ENCODE measurements around the gene GRIA1.

GRIA1 gene

GRCh38 chr5:153490118-153491037, at the start of gene GRIA1:
TSS of gene GRIA1 (plus strand) at chr5:153490670.
- no peak for DNase-seq (ENCODE audit: low read depth)

DNA sequence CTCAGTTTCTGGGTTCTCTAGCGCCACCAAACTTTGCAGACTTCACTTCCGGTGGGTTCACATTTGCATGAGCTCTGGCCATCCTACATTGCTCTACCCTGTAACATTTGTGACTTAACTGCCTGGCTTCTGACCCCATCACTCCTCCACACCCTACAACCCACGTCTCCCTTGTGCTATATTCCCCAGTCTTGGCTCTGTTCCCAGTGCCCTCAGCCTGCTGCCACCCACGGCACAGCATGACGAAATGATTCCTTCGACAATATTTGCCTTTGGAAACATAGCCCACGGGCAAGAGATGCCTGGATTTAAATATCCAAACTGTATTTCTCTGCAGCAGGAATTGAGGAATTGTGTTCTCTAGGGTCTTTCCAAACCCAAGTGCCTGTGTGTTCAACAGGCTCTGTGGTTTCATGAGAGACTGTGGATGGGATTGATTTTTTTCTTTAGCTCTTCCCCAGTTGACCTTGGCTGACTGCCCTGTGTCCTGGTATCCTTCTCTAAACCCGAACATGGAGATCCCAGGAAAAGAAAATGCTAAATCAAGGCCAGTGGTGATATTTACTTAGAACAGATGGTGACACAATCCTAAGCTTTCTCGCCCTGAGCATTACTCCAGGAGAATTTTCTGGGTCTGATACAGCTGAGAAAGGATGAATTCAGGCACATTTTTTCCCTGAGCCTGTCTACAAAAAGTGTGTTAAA, 44.4 kb upstream of the GRIA1 start:
- no peak for DNase-seq (ENCODE audit: low read depth)

DNA sequence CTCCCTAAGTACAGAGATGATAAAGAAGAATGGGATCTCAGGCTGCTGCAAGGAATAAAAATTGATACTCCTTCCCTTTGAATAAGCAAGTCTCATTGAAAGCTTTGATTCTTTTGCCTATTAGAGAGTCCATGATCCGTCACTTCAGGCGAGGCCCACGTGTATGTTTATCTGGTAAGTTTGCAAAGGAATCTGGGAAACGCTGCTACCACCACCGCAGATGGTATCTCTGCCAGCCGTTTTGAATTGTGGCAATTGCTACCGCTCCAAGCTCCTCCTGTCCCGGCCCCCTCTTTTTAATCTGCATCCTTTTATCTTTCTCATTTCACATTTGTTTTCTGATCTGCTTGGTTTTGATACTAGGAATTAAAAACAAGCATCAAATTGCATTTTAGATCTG, 42.9 kb upstream of the GRIA1 start:
- no peak for DNase-seq (ENCODE audit: low read depth)

DNA sequence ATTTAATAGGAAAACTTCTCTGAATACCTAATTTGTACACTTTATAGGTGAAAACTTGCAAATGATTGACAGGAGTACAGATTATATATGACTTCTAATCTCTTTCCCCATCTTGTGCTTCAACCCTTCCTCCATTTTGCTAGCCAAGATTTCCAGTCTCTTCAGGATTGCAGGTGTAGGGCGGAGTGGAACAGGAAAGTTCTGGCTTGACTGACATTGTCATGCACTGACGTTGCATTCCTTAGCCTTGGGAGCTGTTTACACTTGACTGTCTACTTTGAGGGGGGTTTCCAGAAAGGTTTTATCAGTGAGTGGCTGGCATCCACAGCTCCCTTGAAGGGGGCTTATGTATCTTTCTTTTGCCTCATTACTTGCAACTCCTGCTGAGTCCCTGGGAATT, 34.1 kb upstream of the GRIA1 start:
- no peak for DNase-seq (ENCODE audit: low read depth)

GRCh38 chr5:153456993-153457392, 33.5 kb upstream of the GRIA1 start:
- DNase-seq (ENCODE audit: low read depth): no peak

DNA sequence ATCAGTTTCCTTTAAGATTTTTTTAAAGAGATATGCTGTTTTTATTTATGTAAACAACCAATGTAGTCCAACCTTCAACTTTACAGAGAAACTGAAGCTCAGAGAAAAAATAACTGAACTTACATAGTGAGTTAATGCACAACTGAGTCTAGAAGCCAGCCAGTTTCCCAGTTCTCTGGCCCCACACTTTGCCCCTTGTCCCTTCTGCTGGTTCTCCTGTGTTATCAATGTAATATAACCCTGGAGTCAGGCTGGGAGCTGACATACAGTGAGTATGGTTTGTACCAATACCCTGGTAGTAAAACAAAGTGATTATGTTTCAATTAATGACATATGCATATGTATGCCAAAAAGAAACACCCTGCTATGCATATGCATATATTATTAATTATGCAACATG, 32.2 kb upstream of the GRIA1 start:
- DNase-seq (ENCODE audit: low read depth): no peak

DNA sequence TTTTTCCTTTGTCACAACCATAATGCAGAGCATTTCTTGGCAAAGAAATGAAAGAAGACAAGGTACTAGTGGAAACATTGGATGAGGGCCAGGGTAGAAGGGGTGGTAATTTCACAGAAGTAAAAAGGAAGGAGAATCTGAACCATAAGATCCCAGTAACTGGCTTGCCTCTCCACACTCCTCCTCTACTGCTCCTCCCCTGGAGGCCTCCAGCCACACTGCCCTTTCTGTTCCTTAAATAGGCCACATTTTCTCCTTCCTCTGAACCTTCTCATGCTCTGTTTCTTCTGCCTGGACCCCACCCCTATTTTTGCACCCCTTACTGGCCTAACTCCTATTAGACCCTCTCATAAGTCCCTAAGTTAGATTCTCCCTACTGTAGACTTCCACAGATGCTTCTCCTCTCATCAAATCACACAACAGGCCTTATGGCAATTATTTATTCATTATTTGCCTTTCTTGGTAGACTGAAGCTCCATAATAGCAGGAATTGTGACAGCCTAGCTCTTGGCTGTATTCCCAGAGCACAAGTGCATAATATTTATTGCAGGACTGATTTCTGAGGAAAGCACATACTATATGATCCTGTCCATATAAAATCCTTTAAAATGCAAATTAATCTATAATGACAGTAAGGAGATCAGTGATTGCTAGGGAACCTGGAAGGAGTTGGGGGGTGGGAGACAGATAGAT, 31.3 kb upstream of the GRIA1 start:
- no peak for DNase-seq (ENCODE audit: low read depth)

DNA sequence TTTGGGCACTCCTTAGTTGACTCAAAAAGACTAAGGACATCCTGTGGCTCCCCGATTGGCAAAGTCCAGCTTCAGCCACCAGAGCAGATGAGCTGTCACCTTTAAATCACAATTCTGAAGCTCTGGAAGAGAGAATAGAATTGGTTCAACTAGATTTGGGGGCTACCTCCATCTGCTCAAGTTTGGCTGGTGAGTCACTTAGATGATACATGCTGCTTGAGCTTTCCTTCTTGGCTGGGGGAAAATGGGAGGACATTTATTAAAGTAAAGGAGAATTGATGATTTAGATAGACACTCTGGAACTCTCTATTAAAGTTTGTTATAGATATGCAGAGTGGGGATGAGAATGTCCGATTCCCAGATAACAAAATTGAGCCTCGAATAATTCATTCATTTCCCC, 30.0 kb upstream of the GRIA1 start:
- DNase-seq (ENCODE audit: low read depth): no peak

- DNase-seq (ENCODE audit: low read depth): no peak
These were observed 29.1 kb upstream of the GRIA1 start for GRCh38 chr5:153461341-153461740.

- DNase-seq (ENCODE audit: low read depth): peak; percentile 26
These were observed 26.7 kb upstream of the GRIA1 start for GRCh38 chr5:153463806-153464205.

DNA sequence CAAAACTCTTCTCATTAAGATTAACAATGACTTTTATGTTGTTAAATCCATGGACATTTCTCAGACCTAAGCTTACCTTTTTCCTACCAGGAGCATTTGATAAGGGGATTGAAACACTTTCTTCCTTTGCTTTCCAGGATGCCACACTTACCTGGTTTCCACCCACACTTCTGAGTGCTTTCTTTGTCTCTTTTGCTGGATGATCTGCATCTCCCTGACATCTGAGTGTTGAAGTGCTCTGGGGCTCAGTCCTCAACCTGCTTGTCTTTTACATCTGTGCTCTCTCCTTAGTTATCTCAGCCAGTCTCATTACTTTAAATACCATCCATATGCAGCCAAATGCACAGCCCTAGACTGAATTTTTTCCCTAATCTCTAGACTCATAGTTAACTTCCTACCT, 22.9 kb upstream of the GRIA1 start:
- DNase-seq (ENCODE audit: low read depth): no peak

- no peak for DNase-seq (ENCODE audit: low read depth)
These were observed 21.0 kb upstream of the GRIA1 start for GRCh38 chr5:153469423-153469822.

DNA sequence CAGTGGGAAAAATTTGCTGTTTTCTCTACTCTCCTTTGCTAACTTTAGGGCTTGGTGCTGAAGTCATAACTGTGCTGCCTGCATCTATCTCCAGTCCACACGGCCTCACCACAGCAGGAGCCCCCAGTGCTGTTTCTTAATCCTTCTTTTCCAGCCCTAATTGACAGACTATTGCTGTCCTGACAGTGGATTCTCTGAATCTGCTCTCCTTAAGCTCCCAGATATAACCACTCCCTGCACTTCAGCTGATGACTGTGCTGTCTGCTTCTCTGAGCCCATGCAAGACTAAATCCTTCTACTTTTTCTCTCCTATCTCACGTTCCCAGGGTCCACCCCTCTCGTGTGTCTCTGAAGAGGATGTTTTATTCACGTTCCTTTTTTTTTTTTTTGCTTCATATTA, 19.7 kb upstream of the GRIA1 start:
- no peak for DNase-seq (ENCODE audit: low read depth)

DNA sequence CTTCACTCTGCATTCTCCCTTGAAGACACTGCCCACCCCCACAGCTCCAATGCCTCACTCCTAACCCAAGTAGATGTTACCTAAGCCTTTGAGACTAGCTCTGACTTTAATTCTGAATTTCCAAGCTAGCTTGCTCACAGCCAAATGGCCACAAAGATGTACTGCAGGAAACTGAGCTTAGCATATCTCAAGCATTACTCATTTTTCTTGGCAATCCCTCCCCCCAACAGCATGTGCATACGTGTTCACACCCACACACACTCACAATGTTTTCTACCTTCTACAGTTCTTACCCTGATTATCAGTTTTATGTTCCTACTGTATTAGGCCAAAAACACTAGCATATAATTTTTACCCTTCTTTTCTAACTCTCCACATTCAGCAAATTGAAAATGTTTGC, 13.7 kb upstream of the GRIA1 start:
- DNase-seq (ENCODE audit: low read depth): peak; percentile 83

- no peak for DNase-seq (ENCODE audit: low read depth)
These were observed 10.1 kb upstream of the GRIA1 start for GRCh38 chr5:153480401-153480800.

DNA sequence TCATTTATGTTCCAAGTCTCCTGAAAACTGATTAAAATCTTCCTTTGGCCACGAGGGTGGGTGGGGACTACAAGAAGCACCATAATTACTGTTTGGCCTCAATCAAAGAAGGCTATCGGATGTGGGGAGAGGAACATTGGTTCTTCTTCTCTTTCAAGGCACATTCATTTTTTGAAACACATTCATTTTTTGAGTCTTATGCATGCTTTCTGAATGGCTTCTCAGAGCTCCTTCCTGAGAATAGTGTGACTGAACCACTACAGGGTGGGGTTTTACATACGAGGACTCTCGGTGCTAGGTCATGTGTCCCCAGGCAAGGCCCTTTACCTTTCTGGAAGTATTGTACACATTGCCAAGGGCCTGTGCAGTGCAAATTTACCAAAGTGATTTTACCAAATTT, 7.0 kb upstream of the GRIA1 start:
- no peak for DNase-seq (ENCODE audit: low read depth)

- no peak for DNase-seq (ENCODE audit: low read depth)
These were observed 4.8 kb upstream of the GRIA1 start for GRCh38 chr5:153485641-153486040.

DNA sequence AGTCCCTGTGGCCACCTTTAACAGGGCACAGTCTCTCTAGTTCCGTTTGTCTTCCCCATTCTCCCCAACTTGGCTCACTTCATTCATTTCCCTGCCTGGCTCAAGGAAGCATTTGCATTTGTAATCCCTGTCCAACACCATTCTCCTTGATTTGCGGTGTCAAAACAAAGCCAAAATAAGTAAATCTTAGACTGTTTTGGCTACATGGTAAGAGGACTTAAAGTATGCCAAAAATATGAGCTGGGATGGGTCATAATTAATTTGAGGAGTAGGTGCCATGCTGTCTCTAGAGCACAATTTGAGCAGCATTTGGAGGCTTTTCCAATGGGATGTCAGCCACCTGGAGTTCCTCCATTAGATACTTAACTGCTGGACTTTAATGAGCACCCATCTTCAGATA, 3.7 kb upstream of the GRIA1 start:
- no peak for DNase-seq (ENCODE audit: low read depth)

GRCh38 chr5:153489611-153490010, 859 bp upstream of the GRIA1 start:
- DNase-seq (ENCODE audit: low read depth): no peak

DNA sequence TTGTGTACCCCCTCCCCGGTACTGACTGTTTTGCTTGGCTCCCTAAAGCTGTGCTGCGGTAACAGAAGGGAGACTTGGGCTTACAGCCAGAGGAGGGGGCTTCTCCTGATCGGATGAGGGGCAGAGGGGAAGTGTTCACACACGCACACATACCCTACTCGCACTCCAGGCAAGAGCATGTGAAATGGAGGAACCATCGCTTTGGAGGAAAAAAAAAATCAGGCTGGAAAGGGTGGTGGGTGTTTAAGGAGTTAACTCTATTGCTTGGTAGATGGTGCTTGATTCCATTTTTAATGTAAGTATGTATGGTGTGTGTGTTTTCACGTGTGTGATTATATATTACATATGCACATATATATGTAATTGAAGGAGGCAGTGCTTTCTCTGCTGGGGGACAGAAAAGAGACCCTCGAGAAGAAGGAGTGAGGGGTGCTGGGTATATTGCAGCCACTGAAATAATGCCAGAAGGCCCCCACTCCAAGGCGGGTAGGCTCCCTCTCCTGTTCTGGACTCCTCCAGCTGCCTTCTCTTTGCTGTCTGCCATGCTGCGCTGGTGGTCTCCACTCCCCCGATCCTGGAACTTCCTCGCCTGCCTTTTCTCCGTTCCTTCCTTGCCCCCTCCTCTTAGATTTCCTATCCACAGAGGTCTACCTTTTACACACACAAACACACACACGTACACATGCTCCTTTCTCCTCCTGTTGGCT, 721 bp downstream of the GRIA1 start:
- no peak for DNase-seq (ENCODE audit: low read depth)

GRCh38 chr5:153491856-153492255, 1.4 kb downstream of the GRIA1 start:
- DNase-seq (ENCODE audit: low read depth): no peak

- DNase-seq (ENCODE audit: low read depth): peak; percentile 32
These were observed 6.4 kb downstream of the GRIA1 start for GRCh38 chr5:153496835-153497234.
